Hair follicle dermal papilla cell (primary cell): Measurements from ENCODE around the gene KRTAP5-3. TPM values are rescaled to one million over a fixed set of nuclear protein-coding genes. Genes with fewer than 3 reads are reported as not detected.

Source experiments
- total RNA-seq: library from RNA; depleted of rRNA; stranded (reverse); fragments of >200 nt; gene quantifications from 2 replicates; pipeline ENCODE4 v1.2.3, GENCODE V29; 2012

KRTAP5-3 gene
- not detected in 2 replicates for total RNA-seq

GRCh38 chr11:1608363-1608762 lies at the start of gene KRTAP5-3:
TSS of gene KRTAP5-3 (minus strand) at chr11:1608463. CDS start at chr11:1608385, 78 bp downstream.

GRCh38 chr11:1629326-1630185 lies 21.3 kb upstream of the KRTAP5-3 start, which contains the start of gene KRTAP5-5:
TSS of gene KRTAP5-5 (plus strand) at chr11:1629775. CDS start at chr11:1629841, 66 bp downstream.

GRCh38 chr11:1622086-1622485 lies 13.8 kb upstream of the KRTAP5-3 start, which contains the start of gene KRTAP5-4:
TSS of gene KRTAP5-4 (minus strand) at chr11:1622138. CDS start at chr11:1622093, 45 bp downstream.

GRCh38 chr11:1597994-1598380 lies 10.3 kb downstream of the KRTAP5-3 start, which contains the start of gene KRTAP5-2:
TSS of gene KRTAP5-2 (minus strand) at chr11:1598294. CDS start at chr11:1598250, 44 bp downstream.

GRCh38 chr11:1584661-1585370 lies 23.4 kb downstream of the KRTAP5-3 start, which contains the start of gene KRTAP5-1:
TSS of gene KRTAP5-1 (minus strand) at chr11:1585283. CDS start at chr11:1585249, 34 bp downstream.

GRCh38 chr11:1572197-1573076 lies 35.8 kb downstream of the KRTAP5-3 start, which contains the start of gene DUSP8:
TSS of gene DUSP8 (minus strand) at chr11:1572271. CDS start at chr11:1565826, 6,445 bp downstream.

Other genes with a start within 250 kb of the KRTAP5-3 start
- 0.32 TPM in 1 of 2 replicates, not detected in the other for gene BRSK2, start 218.5 kb downstream of the KRTAP5-3 start, total RNA-seq
- gene MOB2, start 121.7 kb downstream of the KRTAP5-3 start, total RNA-seq: 21.7 and 23.4 TPM in 2 replicates
- gene DUSP8, start 36.2 kb downstream of the KRTAP5-3 start, total RNA-seq: 0.16 TPM in 1 of 2 replicates, not detected in the other
- gene KRTAP5-1, start 23.2 kb downstream of the KRTAP5-3 start, total RNA-seq: not detected in 2 replicates
- not detected in 2 replicates for gene KRTAP5-2, start 10.2 kb downstream of the KRTAP5-3 start, total RNA-seq
- not detected in 2 replicates for gene KRTAP5-4, start 13.7 kb upstream of the KRTAP5-3 start, total RNA-seq
- not detected in 2 replicates for gene KRTAP5-5, start 21.3 kb upstream of the KRTAP5-3 start, total RNA-seq
- gene KRTAP5-6, start 88.7 kb upstream of the KRTAP5-3 start, total RNA-seq: not detected in 2 replicates
- gene IFITM10, start 142.1 kb upstream of the KRTAP5-3 start, total RNA-seq: 0.65 and 1.2 TPM in 2 replicates
- 143 and 148 TPM in 2 replicates for gene CTSD, start 155.5 kb upstream of the KRTAP5-3 start, total RNA-seq
- 0.12 and 1.1 TPM in 2 replicates for gene SYT8, start 226.5 kb upstream of the KRTAP5-3 start, total RNA-seq
- gene TNNI2, start 230.5 kb upstream of the KRTAP5-3 start, total RNA-seq: not detected in 2 replicates
- gene LSP1, start 244.6 kb upstream of the KRTAP5-3 start, total RNA-seq: 0.24 and 0.65 TPM in 2 replicates